Stimulated activated CD4-positive, alpha-beta T cell treated with anti-CD3 and anti-CD28 coated beads, Interleukin-15, amount 100 ng/mL, for 1 hour (primary cell): Measurements from ENCODE around the gene PPFIA3.
"Not testable (repeated sequence)": the region's sequence is repeated elsewhere in the genome, so short reads cannot be mapped to it uniquely, and the experiment has no call there.

ENCODE experiments used
- DNase-seq, 2 donors: peaks; one replicate each; pipeline ENCODE4 v3.0.0-alpha.2; 2020; ENCODE audit warnings: low read depth in 1 of 2, low spot score in 1 of 2

PPFIA3 gene

GRCh38 chr19:49102303-49102702 is 17.0 kb upstream of the PPFIA3 start:
- DNase-seq, result no peak

GRCh38 chr19:49103331-49104085 is 15.8 kb upstream of the PPFIA3 start:
- no peak for DNase-seq

- DNase-seq, result no peak
Measured at GRCh38 chr19:49104229-49104864, 15.0 kb upstream of the PPFIA3 start.

- DNase-seq, result peak in 1 of 2 donors; percentile 60
Measured at GRCh38 chr19:49106648-49107135, 12.7 kb upstream of the PPFIA3 start.

GRCh38 chr19:49107625-49108459 is 11.5 kb upstream of the PPFIA3 start:
- DNase-seq, result no peak

- DNase-seq, result no peak
Measured at GRCh38 chr19:49109051-49109450, 10.3 kb upstream of the PPFIA3 start.

- no peak for DNase-seq
Measured at GRCh38 chr19:49109569-49110233, 9.6 kb upstream of the PPFIA3 start.

GRCh38 chr19:49110567-49110966 is 8.8 kb upstream of the PPFIA3 start:
- no peak for DNase-seq

- DNase-seq, result no peak
Measured at GRCh38 chr19:49111218-49111998, 7.9 kb upstream of the PPFIA3 start.

GRCh38 chr19:49113762-49114629 is 5.3 kb upstream of the PPFIA3 start, which contains the start of gene LIN7B:
Gene LIN7B, plus strand, starts transcription at chr19:49114370. Its CDS starts 35 bp downstream, at chr19:49114405.
- DNase-seq, result peak; percentile 66 to 72

GRCh38 chr19:49114630-49115363 is 4.5 kb upstream of the PPFIA3 start:
- peak in 1 of 2 donors; percentile 44 for DNase-seq

- no peak for DNase-seq
Measured at GRCh38 chr19:49116544-49116943, 2.8 kb upstream of the PPFIA3 start.

- no peak for DNase-seq
Measured at GRCh38 chr19:49117677-49118564, 1.4 kb upstream of the PPFIA3 start.

GRCh38 chr19:49118565-49119410 is 556 bp upstream of the PPFIA3 start, which contains the start of gene C19orf73:
Gene C19orf73, minus strand, starts transcription at chr19:49119143. Its CDS starts 121 bp downstream, at chr19:49119022.
- DNase-seq, result peak; percentile 94 to 95

- no peak for DNase-seq
Measured at GRCh38 chr19:49120325-49120683, 960 bp downstream of the PPFIA3 start.

GRCh38 chr19:49120868-49121267 is 1.5 kb downstream of the PPFIA3 start:
- DNase-seq, result no peak

GRCh38 chr19:49121841-49122240 is 2.5 kb downstream of the PPFIA3 start:
- not testable (repeated sequence) for DNase-seq
